Stimulated activated CD8-positive, alpha-beta memory T cell treated with anti-CD3 and anti-CD28 coated beads, Interleukin-15, amount 100 ng/mL, for 48 hours (primary cell): ENCODE measurements around the gene NYNRIN.
"Not testable (repeated sequence)": the region's sequence is repeated elsewhere in the genome, so short reads cannot be mapped to it uniquely, and the experiment has no call there.

Experiments used
- DNase-seq, 2 donors: peaks; one replicate each; pipeline ENCODE4 v3.0.0-alpha.2; 2020; ENCODE audit warnings: low read depth in 2 of 2

Gene NYNRIN

DNA sequence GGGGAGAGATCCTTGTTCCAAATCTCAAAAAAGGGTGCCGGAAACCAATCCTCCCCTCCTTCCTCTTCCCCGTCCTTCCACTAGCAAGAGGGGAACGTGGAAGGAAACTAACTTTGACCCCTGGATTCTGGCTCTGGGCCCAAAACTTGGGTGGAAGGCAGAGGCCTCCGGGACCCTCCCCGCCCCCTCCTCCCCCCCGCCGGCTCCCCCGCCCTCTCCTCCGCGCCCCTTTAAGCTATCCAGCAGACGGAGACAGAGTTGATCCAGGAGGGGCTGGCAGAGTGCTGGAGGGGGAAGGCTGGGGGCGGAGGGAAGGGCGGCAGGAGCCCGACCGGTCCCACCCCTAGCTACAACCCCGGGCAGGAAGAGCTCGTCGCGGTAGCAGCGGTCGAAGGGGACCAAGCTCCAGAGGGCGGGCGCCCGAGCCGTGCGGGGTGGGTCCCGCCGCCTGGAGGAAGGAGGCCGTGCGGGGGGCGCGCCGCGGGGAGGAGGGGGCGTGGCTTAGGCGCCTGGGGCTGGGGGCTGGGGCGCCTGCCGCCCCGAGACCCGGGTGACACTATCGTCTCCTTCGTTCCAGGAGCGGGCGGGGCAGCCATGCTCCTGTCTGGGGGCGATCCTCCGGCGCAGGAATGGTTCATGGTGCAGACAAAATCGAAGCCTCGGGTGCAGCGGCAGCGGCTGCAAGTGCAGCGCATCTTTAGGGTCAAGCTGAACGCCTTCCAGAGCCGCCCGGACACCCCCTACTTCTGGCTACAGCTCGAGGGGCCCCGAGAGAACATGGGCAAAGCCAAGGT, at the start of gene NYNRIN:
TSS of gene NYNRIN (plus strand) at position 351 of the 794 bp plus-strand sequence. CDS start at position 595, 244 bp downstream.
- no peak for DNase-seq

DNA sequence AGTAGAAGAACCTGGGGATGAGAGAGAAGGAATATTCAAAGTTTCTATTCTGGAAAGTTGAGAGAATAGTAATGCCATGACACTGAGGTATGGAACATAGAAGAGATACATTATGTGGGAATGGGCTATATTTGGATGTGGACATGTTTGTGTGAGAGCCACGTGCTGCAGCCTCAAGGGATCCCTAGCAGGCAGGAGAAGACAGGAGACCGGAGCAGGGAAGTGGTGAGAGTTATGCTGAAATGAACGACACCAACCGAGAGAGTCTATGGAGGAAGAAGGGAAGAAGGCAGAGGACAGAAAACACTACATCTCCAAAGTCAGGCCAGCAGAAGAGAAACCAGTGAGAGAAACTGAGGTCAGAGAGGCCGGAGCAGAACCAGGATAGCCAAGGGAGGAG, 49.1 kb upstream of the NYNRIN start:
- DNase-seq: no peak

DNA sequence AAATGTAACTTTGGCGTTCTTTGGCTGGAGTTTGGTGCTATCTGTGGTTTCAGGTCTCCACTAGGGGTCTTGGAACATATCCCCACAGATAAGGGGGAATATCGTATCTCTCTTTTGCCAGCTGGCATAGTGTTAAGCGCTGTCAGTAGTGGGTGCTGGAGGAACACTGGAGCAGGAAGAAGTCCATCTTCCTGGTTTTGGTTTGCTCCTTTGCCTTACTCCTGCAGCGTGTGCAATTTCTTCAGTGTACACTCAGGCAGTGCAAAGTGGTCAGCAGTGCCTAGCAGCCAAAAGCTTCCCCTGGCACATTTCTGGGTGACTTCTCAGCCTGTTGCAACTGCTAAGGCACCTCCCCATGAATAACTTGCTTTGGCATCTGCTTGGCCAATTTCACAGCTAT, 47.3 kb upstream of the NYNRIN start:
- DNase-seq: no peak

DNA sequence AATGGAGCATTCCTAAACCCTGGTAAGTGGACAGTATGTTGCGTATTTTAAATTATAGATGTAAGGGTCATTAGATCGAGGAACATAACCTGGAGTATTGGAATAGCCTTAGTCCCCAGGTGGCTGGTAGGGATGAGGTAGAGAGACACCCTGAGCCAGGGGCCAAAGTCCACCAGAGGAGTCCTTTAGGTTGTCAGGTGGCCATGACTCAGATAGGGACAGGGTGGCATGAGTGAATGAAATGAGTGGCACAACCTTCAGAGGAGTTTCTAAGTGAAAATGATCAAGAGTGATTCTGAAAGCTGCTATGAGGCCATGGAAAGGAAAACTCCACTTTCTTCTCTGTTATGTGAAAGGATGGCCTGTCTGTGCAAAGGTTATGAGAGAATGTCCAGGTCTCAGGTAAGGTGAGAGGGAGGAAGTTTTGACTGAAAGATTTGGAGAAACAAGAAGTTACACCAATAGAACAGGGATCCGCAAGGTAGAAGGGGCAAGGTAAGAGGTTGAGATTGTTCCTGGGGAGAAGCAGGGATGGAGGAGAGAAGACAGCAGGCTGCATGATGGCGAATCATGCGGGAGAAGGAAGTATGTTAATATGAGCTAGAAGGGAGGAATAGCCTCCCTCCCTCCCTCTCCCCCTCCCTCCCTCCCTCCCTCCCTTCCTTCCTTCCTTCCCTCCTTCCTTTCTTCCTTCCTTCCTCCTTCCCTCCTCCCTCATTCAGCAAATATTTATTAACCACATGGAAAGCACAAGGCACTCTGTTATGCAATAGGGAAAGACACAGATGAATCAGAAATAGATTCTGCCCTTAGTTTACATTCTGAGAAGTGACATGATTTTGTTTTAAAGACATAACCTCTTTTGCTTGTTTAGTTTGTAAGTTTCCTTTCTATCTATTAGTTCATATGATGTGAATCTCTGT, 45.0 kb upstream of the NYNRIN start:
- no peak for DNase-seq

DNA sequence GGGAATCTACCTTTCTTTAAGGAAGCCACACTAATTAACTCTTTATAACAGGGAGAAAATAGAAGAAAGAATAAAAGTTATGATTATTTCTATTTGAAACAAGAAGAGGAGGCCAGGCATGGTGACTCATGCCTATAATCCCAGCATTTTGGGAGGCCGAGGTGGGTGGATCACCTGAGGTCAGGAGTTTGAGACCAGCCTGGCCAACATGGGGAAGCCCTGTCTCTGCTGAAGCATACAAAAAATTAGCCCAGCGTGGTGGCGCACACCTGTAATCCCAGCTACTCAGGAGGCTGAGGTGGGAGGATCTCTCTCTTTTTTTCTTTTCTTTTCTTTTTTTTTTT, 44.3 kb upstream of the NYNRIN start:
- not testable (repeated sequence) for DNase-seq

DNA sequence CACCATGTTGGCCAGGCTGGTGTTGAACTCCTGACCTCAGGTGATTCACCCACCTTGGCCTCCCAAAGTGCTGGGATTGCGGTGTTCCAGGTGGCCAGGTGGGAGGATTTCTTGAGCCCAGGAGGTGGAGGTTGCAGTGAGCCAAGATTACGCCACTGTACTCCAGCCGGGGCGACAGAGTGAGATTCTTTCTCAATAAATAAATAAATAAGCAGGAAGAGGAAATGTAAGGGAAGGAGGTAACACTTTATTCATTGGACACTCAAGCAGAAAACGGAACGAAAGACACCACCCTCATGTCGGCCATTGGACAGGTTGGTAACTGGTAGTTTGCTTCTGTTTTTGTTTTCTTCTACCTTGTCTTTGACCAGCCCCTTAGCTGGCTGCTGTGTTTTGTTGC, 43.8 kb upstream of the NYNRIN start:
- DNase-seq: no peak

DNA sequence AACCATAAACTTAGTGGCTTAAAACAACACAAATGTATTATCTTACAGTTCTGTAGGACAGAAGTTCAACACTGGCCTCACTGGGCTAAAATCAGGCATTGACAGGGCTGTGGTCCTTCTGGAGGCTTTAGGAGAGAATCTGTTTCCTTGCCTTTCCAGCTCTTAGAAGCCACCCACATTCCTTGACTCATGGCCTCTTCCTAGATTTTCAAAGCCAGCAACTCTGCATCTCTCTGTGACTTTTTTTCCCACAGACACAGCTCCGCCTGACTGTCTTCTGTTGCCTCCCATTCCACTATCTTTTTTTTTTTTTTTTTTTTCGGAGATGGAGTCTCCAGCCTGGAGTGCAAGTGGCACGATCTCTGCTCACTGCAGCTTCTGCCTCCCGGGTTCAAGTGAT, 42.6 kb upstream of the NYNRIN start:
- DNase-seq: no peak

DNA sequence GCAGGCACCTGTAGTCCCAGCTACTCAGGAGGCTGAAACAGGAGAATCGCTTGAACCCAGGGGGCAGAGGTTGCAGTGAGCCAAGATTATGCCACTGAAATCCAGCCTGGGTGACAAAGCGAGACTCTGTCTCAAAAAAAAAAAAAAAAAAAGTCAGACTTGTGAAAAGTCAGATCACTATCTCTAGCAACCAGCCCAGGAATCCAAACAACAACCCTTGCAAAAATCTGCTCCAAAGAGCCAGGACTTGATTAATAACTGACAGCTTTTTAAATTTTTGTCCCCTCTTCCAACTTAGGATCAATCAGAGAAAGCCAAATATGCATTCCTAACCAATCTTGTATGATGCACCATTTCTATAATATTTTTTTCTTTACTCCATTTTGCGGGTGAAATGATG, 38.5 kb upstream of the NYNRIN start:
- no peak for DNase-seq

DNA sequence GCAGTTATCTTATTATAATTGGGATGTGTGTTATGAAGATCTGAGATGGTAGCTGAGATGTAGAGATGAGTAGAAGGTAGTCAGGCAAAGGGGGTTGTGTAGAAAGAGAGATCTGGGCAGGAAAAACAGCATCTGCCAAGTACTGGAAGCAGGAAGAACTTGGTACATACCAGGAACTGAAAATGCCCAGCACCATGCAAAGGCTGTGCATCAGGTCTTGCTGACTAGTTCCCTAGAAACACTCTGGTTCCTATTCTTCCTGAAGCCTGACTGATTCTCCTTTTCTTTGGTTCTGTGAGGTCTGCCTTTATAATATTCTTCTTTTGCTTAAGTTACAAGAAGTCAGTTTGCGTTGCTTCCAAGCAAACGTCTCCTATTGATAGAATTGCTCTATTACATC, 37.5 kb upstream of the NYNRIN start:
- DNase-seq: no peak

DNA sequence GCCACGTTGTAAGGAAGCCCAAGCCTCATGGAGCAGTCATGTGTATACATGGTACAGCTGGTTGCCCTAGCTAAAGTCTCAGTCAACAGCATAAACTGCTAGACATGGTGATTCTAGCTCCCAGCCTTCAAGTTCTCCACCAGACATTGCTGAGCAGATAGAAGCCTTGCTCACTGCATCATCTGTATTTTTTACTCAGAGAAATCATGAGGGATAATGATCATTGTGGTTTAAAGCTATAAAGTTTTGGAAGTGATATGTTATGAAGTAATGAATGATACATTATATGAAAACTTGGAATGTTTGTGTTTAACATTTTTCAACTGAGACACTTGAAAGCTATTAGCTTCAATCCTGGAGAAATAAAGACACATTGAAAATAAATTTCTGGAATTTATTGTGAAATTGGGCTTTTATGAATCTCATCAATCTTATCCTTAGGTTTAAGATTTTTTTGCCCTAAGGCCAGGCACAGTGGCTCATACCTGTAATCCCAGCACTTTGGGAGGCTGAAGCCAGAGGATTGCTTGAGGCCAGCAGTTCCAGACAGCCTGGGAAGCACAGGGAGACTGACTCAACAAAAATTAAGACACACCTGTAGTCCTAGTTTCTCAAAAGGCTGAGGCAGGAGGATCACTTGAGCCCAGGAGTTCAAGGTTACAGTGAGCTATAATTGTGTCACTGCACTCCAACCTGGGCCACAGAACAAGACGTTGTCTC, 36.4 kb upstream of the NYNRIN start:
- no peak for DNase-seq

DNA sequence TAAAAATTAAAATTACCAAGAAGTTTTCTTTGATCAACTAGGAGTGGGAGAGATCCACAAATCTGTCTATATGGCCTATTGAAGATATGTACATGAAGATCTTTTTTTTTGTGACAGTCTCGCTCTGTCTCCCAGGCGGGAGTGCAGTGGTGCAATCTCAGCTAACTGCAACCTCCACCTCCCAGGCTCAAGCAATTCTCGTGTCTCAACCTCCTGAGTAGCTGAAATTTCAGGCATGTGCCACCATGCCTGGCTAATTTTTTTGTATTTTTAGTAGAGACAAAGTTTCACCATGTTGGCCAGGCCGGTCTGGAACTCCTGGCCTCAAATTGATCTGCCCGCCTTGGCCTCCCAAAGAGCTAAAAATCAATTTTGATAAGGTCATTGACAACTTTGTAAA, 35.4 kb upstream of the NYNRIN start:
- DNase-seq: no peak

DNA sequence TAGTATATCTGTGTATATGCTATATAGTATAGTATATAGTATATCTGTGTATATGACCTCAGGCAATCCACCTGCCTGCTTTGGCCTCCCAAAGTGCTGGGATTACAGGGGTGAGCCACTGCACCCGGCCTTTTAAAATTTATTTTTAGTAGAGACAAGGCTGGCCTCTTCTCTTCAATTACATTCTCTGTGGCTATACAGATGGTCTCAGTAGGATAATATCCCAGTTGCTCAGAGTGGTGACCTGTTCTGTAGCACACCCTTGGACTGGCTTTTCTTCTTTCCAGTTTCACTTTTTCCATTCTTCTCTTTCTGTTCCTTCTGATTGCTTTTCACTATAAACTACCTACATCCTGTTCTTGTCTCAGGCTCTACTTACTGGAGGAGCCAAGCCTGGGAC, 34.0 kb upstream of the NYNRIN start:
- DNase-seq: no peak

DNA sequence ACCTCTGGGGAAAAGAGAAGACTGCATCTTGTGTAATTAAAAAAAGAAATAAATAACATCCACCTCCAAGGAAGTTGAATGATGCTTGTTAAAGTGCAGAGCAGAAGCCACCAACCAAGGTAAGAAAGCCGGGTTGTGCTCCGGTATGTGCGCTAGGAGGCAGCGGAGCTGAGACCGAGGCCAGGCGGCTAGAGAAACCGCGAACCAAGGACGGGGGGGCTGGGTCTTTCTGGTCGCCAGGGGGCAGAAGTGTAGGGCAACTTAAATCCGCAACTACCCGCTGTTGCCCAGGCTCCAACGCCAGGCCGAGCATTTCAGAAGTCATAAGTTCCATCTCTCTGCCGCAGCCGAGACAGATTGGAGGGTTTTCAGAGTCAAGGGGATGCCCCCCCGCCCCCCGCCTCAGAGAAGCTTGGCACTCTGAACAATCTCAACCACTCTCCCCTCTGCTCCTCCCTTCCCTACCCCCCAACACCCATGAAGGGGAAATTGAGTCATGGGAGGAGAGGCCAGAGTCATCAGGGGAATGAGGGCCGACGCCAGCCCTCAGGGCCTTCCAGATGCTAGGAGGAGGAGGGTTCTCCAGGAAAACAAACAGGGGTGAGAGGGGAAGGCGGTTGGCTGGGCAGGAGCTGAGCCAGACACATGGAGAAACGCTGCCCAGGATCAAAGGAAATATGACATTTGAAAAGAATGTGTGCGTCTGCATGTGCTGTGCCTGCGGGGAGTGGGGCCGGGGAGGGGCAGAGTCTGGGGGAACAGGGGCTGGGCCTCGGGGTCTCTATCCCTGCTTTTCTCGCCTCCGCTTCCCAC, 33.0 kb upstream of the NYNRIN start:
- DNase-seq: peak; percentile 63 to 68

DNA sequence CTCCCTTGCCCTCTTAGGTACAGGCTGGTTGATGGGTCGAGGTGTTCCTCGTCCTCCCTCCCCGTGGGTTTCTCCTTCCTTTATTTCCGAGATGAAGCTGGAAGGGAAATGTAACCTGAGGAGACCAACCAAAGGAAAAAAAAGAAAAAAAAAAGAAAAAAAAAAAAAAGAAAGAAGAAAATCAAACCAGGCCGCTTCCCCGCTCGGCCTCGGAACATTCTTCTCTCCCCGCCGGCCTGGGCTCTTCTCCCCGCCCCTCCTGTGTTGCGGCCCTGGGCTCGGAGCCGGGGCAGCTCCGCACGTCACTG, 32.4 kb upstream of the NYNRIN start:
- DNase-seq: no peak

DNA sequence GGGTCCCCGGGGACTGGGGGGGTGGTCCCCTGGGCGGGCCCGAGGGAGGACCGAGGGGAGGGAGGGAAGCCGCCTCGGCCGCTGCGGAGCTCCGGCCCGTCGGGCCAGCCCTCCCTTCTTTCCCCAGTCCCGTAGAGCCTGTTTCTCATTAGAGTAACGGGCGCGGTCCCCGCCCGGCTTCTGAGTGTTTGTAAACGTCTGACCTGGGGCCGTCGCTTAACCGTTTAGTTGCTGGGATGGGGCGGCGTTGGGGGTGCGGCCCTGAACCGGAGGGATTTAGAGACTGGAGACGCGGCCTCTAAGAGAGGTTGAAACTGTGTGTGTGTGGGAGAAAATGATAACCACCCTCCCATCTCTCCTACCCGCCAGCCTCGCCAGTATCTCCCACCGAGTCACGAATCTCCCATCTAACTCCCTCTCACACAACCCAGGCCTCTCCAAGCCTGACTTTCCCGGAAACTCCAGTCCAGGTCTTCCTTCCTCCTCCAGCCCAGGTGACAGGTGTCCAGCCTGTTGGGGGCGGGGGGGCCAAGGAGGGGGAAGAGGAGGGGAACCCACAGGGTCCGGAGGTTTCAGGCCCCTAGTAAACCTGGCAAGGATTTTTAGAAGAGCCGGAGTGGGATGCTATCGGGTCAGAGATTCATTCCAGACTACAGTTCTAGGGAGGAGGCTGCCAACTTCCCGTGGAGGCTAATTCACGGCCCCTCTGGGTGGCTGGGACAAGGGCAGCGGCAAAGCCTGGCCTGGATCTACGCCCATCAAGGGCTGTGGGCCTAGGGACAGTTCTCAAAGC, 31.9 kb upstream of the NYNRIN start:
- DNase-seq: peak in 1 of 2 donors; percentile 5

DNA sequence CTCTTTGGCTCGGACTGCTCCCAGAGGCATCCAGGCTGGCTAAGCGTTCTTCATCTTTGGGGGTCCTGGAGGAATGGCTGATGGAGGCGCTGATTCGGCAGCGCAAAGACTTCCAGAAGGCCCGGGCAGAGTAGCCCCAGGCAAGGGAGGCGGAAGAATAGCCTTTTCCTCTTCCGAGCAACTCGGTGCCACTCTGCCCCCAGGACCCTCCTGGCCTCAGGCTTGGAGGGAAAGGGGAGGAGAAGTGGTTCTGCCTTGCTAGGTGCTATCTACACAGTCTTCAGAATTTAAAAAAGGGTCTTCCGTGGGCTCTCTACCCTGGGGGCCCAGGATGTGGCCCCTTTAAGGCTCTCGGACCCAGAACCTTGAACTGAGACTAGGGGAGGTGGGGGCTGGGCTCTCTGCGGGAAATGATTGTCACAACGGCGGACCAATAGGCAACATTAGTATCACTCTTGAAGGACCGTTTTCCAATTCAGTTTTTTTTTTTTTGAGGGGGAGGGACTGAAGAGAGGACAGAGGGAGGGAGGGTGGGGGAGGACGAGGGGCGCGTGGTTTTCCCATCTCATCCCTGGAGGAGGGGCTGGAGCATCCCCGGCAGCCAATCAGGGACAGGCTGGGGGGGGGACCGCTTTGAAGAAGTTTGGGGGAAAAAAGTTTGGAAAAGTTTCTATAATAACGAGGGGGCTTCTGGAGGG, 31.1 kb upstream of the NYNRIN start, which contains the start of gene NFATC4:
TSS of gene NFATC4 (plus strand) at position 671 of the 698 bp plus-strand sequence. CDS start 157 bp downstream, outside the sequence.
- DNase-seq: no peak

DNA sequence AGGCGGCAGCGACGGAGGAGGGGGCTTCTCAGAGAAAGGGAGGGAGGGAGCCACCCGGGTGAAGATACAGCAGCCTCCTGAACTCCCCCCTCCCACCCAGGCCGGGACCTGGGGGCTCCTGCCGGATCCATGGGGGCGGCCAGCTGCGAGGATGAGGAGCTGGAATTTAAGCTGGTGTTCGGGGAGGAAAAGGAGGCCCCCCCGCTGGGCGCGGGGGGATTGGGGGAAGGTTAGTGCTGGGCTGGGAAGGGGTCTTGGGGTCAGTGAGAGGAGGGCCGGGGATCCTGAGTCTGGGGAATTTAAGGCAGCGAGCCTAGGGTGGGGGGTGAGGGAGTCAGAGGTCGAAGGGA, 30.6 kb upstream of the NYNRIN start:
- DNase-seq: no peak

DNA sequence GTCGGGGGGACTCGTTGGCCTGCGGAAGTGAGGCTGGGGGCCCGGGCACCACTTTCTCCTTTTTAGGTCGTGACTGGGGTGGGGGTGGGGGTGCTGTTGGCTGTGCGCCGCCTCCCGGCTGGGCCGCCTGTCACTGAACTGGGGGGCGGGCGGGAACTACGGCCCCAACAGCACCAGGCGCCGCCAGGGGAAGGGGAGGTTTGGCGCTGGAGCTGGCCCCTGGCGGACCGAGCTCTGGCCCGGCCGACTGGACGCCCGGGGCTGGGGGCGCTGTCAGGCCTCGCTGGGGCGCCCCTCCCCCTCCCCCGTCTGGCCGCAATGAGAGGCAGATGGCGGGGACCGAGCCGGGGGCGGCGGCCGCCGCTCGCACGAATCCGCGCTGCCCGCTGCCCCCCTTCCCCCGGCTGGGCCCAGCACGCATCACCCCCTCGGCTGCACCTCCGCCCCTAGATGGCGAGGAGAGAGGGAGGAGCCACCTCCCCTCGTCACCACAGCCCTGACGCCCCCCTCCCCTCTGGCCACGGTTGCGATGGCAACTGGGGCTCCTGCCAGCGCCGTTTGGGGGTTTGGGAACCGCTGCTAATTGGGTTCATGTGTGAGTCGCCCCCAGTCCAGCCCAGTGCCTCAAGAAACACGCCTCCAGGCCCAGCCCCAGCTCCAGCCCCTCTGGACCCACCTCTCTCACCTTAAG, 30.1 kb upstream of the NYNRIN start:
- peak in 1 of 2 donors; percentile 17 for DNase-seq

DNA sequence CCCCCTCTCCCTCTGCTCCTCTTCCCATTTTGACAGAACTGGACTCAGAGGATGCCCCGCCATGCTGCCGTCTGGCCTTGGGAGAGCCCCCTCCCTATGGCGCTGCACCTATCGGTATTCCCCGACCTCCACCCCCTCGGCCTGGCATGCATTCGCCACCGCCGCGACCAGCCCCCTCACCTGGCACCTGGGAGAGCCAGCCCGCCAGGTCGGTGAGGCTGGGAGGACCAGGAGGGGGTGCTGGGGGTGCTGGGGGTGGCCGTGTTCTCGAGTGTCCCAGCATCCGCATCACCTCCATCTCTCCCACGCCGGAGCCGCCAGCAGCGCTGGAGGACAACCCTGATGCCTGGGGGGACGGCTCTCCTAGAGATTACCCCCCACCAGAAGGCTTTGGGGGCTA, 29.3 kb upstream of the NYNRIN start:
- no peak for DNase-seq
